ENCODE data around the gene LDLRAP1.

LDLRAP1 gene

DNA sequence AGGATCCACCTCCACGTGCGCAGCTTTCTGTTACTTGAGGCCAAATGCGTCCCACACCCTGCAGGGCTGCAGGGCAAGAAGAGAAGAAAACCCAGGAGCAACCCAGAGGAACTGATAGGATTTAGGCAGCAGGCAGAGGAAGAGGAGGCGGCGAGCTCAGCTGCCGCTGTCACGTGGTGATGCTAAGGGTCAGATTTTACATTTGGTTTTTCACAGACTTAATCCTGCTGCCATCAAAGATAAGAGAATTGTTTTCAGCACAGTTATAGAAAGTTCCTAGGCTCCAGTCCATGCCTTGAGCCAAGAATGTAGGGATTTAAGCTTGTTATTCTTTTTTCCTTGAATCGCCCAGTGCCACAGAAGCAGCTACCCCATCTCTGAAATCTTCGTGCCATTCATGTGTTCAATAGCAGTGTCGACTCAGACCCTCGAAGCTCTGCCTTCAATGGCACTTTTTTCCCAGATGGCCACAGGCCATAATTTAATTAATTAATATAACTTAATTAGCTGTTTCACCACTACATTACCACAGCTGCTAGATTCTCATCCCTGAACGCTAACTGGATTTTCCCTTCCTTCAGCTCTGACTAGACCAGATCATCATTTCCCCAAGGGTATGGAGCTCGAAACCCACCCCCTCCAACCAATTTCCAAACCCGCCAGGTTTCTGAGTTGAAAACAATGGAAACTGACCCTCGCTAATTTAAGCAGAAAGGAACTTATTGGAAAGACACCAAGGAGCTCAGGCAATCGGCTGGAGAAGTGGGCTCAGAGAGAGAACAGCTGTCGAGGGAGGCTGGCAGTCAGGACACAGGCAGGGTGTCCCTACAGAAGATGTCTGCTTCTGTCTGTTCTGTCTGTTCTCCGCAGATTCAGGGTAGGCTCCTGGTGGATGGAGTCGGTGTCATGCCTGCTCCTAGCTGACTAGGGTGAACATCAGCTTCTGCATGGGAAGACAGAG, 36.2 kb downstream of the LDLRAP1 start:
- Histone ChIP-seq H3K79me2 (ENCODE audit: insufficient read depth, low read length) (no peaks in the 10 kb centered on the region), H3K4me3 (ENCODE audit: insufficient read depth, low read length, poor library complexity, severe bottlenecking) (no peak overlapping the region), H3K9me2 (replicated peaks; ENCODE audit: insufficient read depth, low read length) (no peaks in the 10 kb centered on the region), H3K4me2 (ENCODE audit: low read depth, low read length, poor library complexity, severe bottlenecking) (no peak overlapping the region), H4K20me1 (ENCODE audit: low read depth, low read length) (no peaks in the 10 kb centered on the region), H3K27me3 (ENCODE audit: low read length) (no peaks in the 10 kb centered on the region), H3K36me3 (ENCODE audit: low read length) (no peaks in the 10 kb centered on the region), H3K9me3 (ENCODE audit: insufficient read depth, low read length) (no peaks in the 10 kb centered on the region), H3K9ac (ENCODE audit: low read length) (no peak overlapping the region), H3K27ac (ENCODE audit: low read depth, low read length) (no peak overlapping the region), H2AFZ (ENCODE audit: low read depth, low read length, severe bottlenecking) (no peak overlapping the region), H3F3A (ENCODE audit: insufficient read depth) (0 out of 2 replicates have a peak, but pooled peaks cover 1% of the 10 kb centered on the region)
- no peak for TF ChIP-seq EZH2phosphoT487 (conservative IDR thresholded peaks at IDR 0.05; ENCODE audit: low read length)
- no peak for TF ChIP-seq CTCF (IDR thresholded peaks at IDR 0.05; ENCODE audit: insufficient read depth, low read length, poor library complexity, severe bottlenecking)

- H2AFZ ChIP-seq (ENCODE audit: low read depth, low read length, severe bottlenecking), result no peak overlapping the region
- no peak overlapping the region for H3K4me3 ChIP-seq (ENCODE audit: insufficient read depth, low read length, poor library complexity, severe bottlenecking)
- TF ChIP-seq CTCF (IDR thresholded peaks at IDR 0.05; ENCODE audit: insufficient read depth, low read length, poor library complexity, severe bottlenecking), result no peak
- TF ChIP-seq EZH2phosphoT487 (conservative IDR thresholded peaks at IDR 0.05; ENCODE audit: low read length), result no peak
- no peaks in the 10 kb centered on the region for H4K20me1 ChIP-seq (ENCODE audit: low read depth, low read length)
- H3F3A ChIP-seq (ENCODE audit: insufficient read depth), result 0 out of 2 replicates have a peak, but pooled peaks cover 6% of the 10 kb centered on the region
- no peak overlapping the region for H3K9ac ChIP-seq (ENCODE audit: low read length)
- no peaks in the 10 kb centered on the region for H3K9me2 ChIP-seq (replicated peaks; ENCODE audit: insufficient read depth, low read length)
- H3K36me3 ChIP-seq (ENCODE audit: low read length), result no peaks in the 10 kb centered on the region
- no peaks in the 10 kb centered on the region for H3K79me2 ChIP-seq (ENCODE audit: insufficient read depth, low read length)
- H3K27me3 ChIP-seq (ENCODE audit: low read length), result no peaks in the 10 kb centered on the region
- H3K4me2 ChIP-seq (ENCODE audit: low read depth, low read length, poor library complexity, severe bottlenecking), result no peak overlapping the region
- H3K27ac ChIP-seq (ENCODE audit: low read depth, low read length), result no peak overlapping the region
- H3K9me3 ChIP-seq (ENCODE audit: insufficient read depth, low read length), result no peaks in the 10 kb centered on the region
Observed at GRCh38 chr1:25580927-25581326, 37.5 kb downstream of the LDLRAP1 start.

- H3K9ac ChIP-seq (ENCODE audit: low read length), result no peak overlapping the region
- no peaks in the 10 kb centered on the region for H3K27me3 ChIP-seq (ENCODE audit: low read length)
- H4K20me1 ChIP-seq (ENCODE audit: low read depth, low read length), result no peaks in the 10 kb centered on the region
- H2AFZ ChIP-seq (ENCODE audit: low read depth, low read length, severe bottlenecking), result no peak overlapping the region
- TF ChIP-seq CTCF (IDR thresholded peaks at IDR 0.05; ENCODE audit: insufficient read depth, low read length, poor library complexity, severe bottlenecking), result no peak
- no peak for TF ChIP-seq EZH2phosphoT487 (conservative IDR thresholded peaks at IDR 0.05; ENCODE audit: low read length)
- H3K9me2 ChIP-seq (replicated peaks; ENCODE audit: insufficient read depth, low read length), result no peaks in the 10 kb centered on the region
- H3K4me2 ChIP-seq (ENCODE audit: low read depth, low read length, poor library complexity, severe bottlenecking), result no peak overlapping the region
- 0 out of 2 replicates have a peak, but pooled peaks cover 6% of the 10 kb centered on the region for H3F3A ChIP-seq (ENCODE audit: insufficient read depth)
- H3K36me3 ChIP-seq (ENCODE audit: low read length), result no peaks in the 10 kb centered on the region
- H3K79me2 ChIP-seq (ENCODE audit: insufficient read depth, low read length), result no peaks in the 10 kb centered on the region
- H3K9me3 ChIP-seq (ENCODE audit: insufficient read depth, low read length), result no peaks in the 10 kb centered on the region
- H3K27ac ChIP-seq (ENCODE audit: low read depth, low read length), result no peak overlapping the region
- no peak overlapping the region for H3K4me3 ChIP-seq (ENCODE audit: insufficient read depth, low read length, poor library complexity, severe bottlenecking)
Observed at GRCh38 chr1:25581764-25582163, 38.4 kb downstream of the LDLRAP1 start.
